Thyroid gland (tissue), 4 donors: ENCODE measurements around the gene AURKAIP1. TPM values are rescaled to one million over a fixed set of nuclear protein-coding genes. Genes with fewer than 3 reads are reported as not detected.

Source experiments
- DNase-seq, 2 donors: peaks; one replicate each; pipeline ENCODE4 v3.0.0-alpha.2; 2019
- H3K27ac ChIP-seq, 3 donors: fragments of 200-600 bp; sonication (generic); 1 replicate in 2 of 3; 2 replicates in 1 of 3; pipeline ENCODE4 v1.5.1; 2016 to 2019; ENCODE audit warnings: mild to moderate bottlenecking in 1 of 3, moderate library complexity in 1 of 3
- H3K27me3 ChIP-seq: fragments of 200-600 bp; sonication (generic); one replicate; pipeline ENCODE4 v1.5.1; 2019
- H3K36me3 ChIP-seq, 2 donors: fragments of 200-600 bp; sonication (generic); one replicate each; pipeline ENCODE4 v1.5.1; 2016 to 2019
- H3K4me1 ChIP-seq, 2 donors: fragments of 200-600 bp; sonication (generic); one replicate each; pipeline ENCODE4 v1.5.1; 2017 to 2019
- H3K4me3 ChIP-seq, 3 donors: fragments of 200-600 bp; sonication (generic); replicated peaks in 1 of 3; 1 replicate in 2 of 3; 2 replicates in 1 of 3; pipeline ENCODE4 v1.5.1; 2016; ENCODE audit warnings: mild to moderate bottlenecking in 1 of 3
- H3K9me3 ChIP-seq: fragments of 200-600 bp; sonication (generic); one replicate; pipeline ENCODE4 v1.5.1; 2017
- CTCF ChIP-seq, 6 experiments: fragments of 200-600 bp in 3 of 6; fragments of 450-650 bp in 3 of 6; sonication (generic) in 3 of 6; IDR thresholded peaks; one replicate each; pipeline ENCODE4 v1.5.1; 2016 to 2019; ENCODE audit warnings: antibody characterized with exemption in 6 of 6, mild to moderate bottlenecking in 2 of 6, inconsistent platforms in 1 of 6, moderate library complexity in 1 of 6
- POLR2A ChIP-seq, 2 donors: fragments of 450-650 bp; IDR thresholded peaks; one replicate each; pipeline ENCODE4 v1.6.1; 2017; ENCODE audit warnings: antibody characterized with exemption in 2 of 2, mild to moderate bottlenecking in 2 of 2, moderate library complexity in 1 of 2
- WGBS, 2 donors: methylation state at CpG; one replicate each; pipeline ENCODE4 v1.1.5; 2017; 5-methylcytosine and 5-hydroxymethylcytosine counted together
- intact Hi-C: fragments of 100-400 bp; cut with DNase I; formaldehyde crosslinking; loops from one replicate; pipeline ENCODE4 v1.15.1; 2023
- total RNA-seq, 4 donors: library from RNA; depleted of rRNA; stranded (reverse); fragments of >200 nt; gene quantifications; one replicate each; pipeline ENCODE4 v1.2.3, GENCODE V29; 2016

The AURKAIP1 gene
- total RNA-seq, 4 donors from 2014 or later = 73.8 to 198 (median 105) TPM

DNA sequence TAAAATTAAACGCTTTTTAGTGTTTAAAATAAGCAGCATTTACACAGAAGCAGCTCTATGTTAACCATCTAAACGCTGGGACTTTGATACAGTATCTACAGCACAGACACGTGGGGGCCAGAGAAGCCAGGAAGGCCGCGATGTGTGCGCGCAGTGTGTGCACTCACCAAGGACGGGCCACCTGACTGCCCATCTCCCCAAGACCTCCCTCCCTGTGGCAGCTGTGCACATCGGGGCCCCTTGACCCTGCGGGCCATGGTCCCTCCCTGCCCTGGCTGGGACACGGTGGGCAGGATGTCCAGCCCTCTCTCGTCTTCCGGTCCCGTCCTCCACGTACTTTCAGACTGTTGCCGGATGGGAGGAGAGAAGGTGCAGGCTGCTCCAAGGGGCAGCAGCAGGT lies 39.7 kb downstream of the AURKAIP1 start:
- H3K27ac ChIP-seq = no peak overlapping the region
- WGBS, 2 donors = 79 to 86% methylated on average over 16 of the region's 16 CpGs
- H3K4me3 ChIP-seq = no peak overlapping the region
- H3K36me3 ChIP-seq = peaks cover 10 to 35% of the 10 kb centered on the region in 2 donors
- intact Hi-C loops = no loop called here
- H3K9me3 ChIP-seq = no peaks in the 10 kb centered on the region
- TF ChIP-seq POLR2A (IDR thresholded peaks at IDR 0.05) = no peak
- DNase-seq = no peak
- no peaks in the 10 kb centered on the region for H3K27me3 ChIP-seq
- peaks cover 0 to 8% of the 10 kb centered on the region in 2 donors for H3K4me1 ChIP-seq

- Histone ChIP-seq H3K4me1 (peaks cover 0 to 8% of the 10 kb centered on the region in 2 donors), H3K9me3 (no peaks in the 10 kb centered on the region), H3K4me3 (no peak overlapping the region), H3K36me3 (peaks cover 10 to 30% of the 10 kb centered on the region in 2 donors), H3K27me3 (no peaks in the 10 kb centered on the region), H3K27ac (no peak overlapping the region)
- whole genome bisulfite sequencing, 2 donors = 73 to 81% methylated on average over 7 to 8 of the region's 11 CpGs
- TF ChIP-seq POLR2A (IDR thresholded peaks at IDR 0.05) = no peak
- TF ChIP-seq CTCF (IDR thresholded peaks at IDR 0.05) = no peak
- intact Hi-C loops = no loop called here
- DNase-seq = no peak
These were observed 40.2 kb downstream of the AURKAIP1 start for GRCh38 chr1:1334835-1335234.

GRCh38 chr1:1333551-1334241 lies 41.3 kb downstream of the AURKAIP1 start:
- 93 to 96% methylated on average over 14 of the region's 36 CpGs for WGBS, 2 donors
- DNase-seq = no peak
- H3K36me3 ChIP-seq = peaks cover 10 to 19% of the 10 kb centered on the region in 2 donors

DNA sequence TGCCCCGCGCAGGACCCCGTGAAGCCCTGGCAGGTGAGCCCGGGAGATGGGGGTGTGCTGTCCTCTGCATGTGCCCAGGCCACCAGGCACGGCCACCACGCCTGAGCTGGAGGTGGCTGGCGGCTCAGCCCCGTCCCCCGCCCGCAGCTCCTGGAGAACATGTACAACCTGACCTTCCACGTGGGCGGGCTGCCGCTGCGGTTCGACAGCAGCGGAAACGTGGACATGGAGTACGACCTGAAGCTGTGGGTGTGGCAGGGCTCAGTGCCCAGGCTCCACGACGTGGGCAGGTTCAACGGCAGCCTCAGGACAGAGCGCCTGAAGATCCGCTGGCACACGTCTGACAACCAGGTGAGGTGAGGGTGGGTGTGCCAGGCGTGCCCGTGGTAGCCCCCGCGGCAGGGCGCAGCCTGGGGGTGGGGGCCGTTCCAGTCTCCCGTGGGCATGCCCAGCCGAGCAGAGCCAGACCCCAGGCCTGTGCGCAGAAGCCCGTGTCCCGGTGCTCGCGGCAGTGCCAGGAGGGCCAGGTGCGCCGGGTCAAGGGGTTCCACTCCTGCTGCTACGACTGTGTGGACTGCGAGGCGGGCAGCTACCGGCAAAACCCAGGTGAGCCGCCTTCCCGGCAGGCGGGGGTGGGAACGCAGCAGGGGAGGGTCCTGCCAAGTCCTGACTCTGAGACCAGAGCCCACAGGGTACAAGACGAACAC lies 42.1 kb downstream of the AURKAIP1 start:
- no peak overlapping the region for H3K4me3 ChIP-seq
- H3K36me3 ChIP-seq = peaks cover 5 to 15% of the 10 kb centered on the region in 2 donors
- H3K27me3 ChIP-seq = no peaks in the 10 kb centered on the region
- intact Hi-C loops = no loop called here
- TF ChIP-seq POLR2A (IDR thresholded peaks at IDR 0.05) (no peak), CTCF (IDR thresholded peaks at IDR 0.05) (no peak)
- 78 to 88% methylated on average over 1 to 24 of the region's 48 CpGs for WGBS, 2 donors
- H3K9me3 ChIP-seq = no peaks in the 10 kb centered on the region
- no peak overlapping the region for H3K27ac ChIP-seq
- peaks cover 0 to 8% of the 10 kb centered on the region in 2 donors for H3K4me1 ChIP-seq
- DNase-seq = no peak

More at GRCh38 chr1:1333551-1334241, 41.3 kb downstream of the AURKAIP1 start:
- Histone ChIP-seq H3K4me3 (no peak overlapping the region), H3K4me1 (peaks cover 0 to 8% of the 10 kb centered on the region in 2 donors), H3K27ac (no peak overlapping the region), H3K9me3 (no peaks in the 10 kb centered on the region), H3K27me3 (no peaks in the 10 kb centered on the region)
- TF ChIP-seq CTCF (IDR thresholded peaks at IDR 0.05) (no peak), POLR2A (IDR thresholded peaks at IDR 0.05) (no peak)
- intact Hi-C loops = no loop called here

DNA sequence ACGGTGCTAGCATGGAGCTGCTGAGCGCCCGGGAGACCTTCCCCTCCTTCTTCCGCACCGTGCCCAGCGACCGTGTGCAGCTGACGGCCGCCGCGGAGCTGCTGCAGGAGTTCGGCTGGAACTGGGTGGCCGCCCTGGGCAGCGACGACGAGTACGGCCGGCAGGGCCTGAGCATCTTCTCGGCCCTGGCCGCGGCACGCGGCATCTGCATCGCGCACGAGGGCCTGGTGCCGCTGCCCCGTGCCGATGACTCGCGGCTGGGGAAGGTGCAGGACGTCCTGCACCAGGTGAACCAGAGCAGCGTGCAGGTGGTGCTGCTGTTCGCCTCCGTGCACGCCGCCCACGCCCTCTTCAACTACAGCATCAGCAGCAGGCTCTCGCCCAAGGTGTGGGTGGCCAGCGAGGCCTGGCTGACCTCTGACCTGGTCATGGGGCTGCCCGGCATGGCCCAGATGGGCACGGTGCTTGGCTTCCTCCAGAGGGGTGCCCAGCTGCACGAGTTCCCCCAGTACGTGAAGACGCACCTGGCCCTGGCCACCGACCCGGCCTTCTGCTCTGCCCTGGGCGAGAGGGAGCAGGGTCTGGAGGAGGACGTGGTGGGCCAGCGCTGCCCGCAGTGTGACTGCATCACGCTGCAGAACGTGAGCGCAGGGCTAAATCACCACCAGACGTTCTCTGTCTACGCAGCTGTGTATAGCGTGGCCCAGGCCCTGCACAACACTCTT lies 42.8 kb downstream of the AURKAIP1 start:
- Histone ChIP-seq H3K27me3 (no peaks in the 10 kb centered on the region), H3K4me1 (peaks cover 0 to 8% of the 10 kb centered on the region in 2 donors), H3K9me3 (no peaks in the 10 kb centered on the region), H3K27ac (no peak overlapping the region), H3K4me3 (no peak overlapping the region), H3K36me3 (peaks cover 6 to 16% of the 10 kb centered on the region in 2 donors)
- intact Hi-C loops = no loop called here
- no peak for TF ChIP-seq POLR2A (IDR thresholded peaks at IDR 0.05)
- no peak for TF ChIP-seq CTCF (IDR thresholded peaks at IDR 0.05)
- no peak for DNase-seq
- WGBS, 2 donors = 89 to 90% methylated on average over 9 to 16 of the region's 57 CpGs
